HG02588 (cell line): ENCODE measurements around the gene PDE1A.

Source experiments
- ATAC-seq: cut with Tn5 transposase; IDR thresholded peaks from one replicate; pipeline ENCODE4 v1.9.1; 2021; ENCODE audit warnings: mild to moderate bottlenecking, moderate library complexity; ENCODE audit not compliant: unreplicated experiment

The PDE1A gene

GRCh38 chr2:182144041-182144775 lies 282.6 kb downstream of the PDE1A start:
- no peak for ATAC-seq

- ATAC-seq = no peak
Observed at GRCh38 chr2:182142062-182142461, 284.8 kb downstream of the PDE1A start.

- ATAC-seq = no peak
Observed at GRCh38 chr2:182134201-182134600, 292.6 kb downstream of the PDE1A start.

GRCh38 chr2:182133195-182133891 lies 293.5 kb downstream of the PDE1A start:
- no peak for ATAC-seq

- no peak for ATAC-seq
Observed at GRCh38 chr2:182132605-182133004, 294.2 kb downstream of the PDE1A start.

- no peak for ATAC-seq
Observed at GRCh38 chr2:182128821-182129707, 297.8 kb downstream of the PDE1A start.

- ATAC-seq = no peak
Observed at GRCh38 chr2:182117196-182117595, 309.6 kb downstream of the PDE1A start.

- no peak for ATAC-seq
Observed at GRCh38 chr2:182116774-182117173, 310.1 kb downstream of the PDE1A start.

GRCh38 chr2:182115258-182115657 lies 311.6 kb downstream of the PDE1A start:
- ATAC-seq = no peak

- ATAC-seq = no peak
Observed at GRCh38 chr2:182113334-182113733, 313.5 kb downstream of the PDE1A start.

- ATAC-seq = no peak
Observed at GRCh38 chr2:182110347-182110746, 316.5 kb downstream of the PDE1A start.

GRCh38 chr2:182103526-182103925 lies 323.3 kb downstream of the PDE1A start:
- no peak for ATAC-seq

- no peak for ATAC-seq
Observed at GRCh38 chr2:182101263-182101662, 325.6 kb downstream of the PDE1A start.

- ATAC-seq = no peak
Observed at GRCh38 chr2:182098648-182099047, 328.2 kb downstream of the PDE1A start.

GRCh38 chr2:182097571-182098164 lies 329.2 kb downstream of the PDE1A start:
- no peak for ATAC-seq

GRCh38 chr2:182090486-182090885 lies 336.4 kb downstream of the PDE1A start:
- ATAC-seq = no peak
